NCI-H82 treated with DMSO at 0.1 percent for 48 hours (cell line): ENCODE results near the gene LTB4R.
"Not testable (repeated sequence)": the region's sequence is repeated elsewhere in the genome, so short reads cannot be mapped to it uniquely, and the experiment has no call there.

ENCODE experiments used
- DNase-seq: peaks from one replicate; lab custom pipeline; 2025; ENCODE audit not compliant: unreplicated experiment; lab: John Stamatoyannopoulos, UW

The LTB4R gene

DNA sequence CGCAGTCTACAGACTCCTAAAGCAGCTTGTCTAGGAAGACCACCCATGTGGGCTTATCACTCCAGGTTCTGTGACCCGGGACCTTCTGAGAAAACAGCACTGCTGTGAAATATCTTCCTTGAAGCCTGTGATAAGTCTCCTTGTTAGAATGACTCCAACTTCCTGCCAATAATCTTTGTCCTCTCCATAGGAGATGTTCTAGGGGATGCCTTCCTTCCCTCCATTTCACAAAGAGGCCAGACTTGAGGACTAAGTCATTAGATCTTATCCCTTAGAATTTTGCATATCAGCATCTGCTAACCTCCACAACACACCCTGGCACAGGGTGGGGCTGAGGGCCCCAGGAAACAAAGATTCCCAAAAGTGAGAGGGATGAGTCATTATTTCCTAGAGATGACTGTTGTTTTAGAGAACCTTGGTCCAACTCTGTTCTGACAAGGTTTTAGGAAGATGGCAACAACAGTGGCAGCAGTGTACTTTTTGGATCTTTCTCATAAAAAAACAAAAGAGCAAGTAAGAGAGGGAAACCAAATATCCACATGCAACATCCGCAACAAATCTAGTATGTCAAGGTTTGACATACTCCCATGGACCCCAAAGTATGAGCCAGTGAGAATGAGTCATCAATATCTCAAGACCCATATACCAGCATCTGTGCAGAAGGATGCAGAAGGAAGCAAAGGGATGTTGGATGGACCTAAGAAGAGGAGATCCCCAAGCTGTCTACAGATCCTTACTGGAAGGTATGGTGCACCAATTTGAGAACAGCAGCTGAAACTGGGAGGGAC, 6.0 kb downstream of the LTB4R start:
- no peak for DNase-seq

DNA sequence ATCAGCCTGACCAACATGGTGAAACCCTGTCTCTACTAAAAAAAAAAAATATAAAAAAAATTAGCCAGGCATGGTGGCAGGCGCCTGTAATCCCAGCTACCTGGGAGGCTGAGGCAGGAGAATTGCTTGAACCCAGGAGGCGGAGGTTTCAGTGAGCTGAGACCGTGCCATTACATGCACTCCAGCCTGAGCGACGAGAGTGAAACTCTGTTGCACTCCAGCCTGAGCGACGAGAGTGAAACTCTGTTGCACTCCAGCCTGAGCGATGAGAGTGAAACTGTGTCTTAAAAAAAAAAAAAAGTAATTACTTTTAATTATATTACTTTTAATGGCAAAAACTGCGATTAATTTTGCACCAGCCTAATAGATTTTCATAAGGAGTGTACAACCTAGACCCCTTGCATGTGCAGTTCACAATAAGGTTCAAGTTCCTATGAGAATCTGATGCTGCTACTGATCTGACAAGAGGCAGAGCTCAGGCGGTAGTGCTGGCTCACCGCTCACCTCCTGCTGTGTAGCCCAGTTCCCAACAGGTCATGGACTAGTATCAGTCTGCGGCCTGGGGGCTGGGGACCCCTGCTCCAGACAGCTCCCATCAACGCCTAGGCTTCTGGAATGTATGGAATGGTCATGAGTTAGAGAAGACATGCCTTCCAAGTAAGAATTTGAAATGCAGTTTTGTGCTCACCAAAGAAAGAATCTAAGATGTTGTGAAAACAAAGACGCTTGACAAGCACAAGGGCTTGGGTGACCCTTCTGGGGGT, 10.1 kb downstream of the LTB4R start:
- no peak for DNase-seq

- no peak for DNase-seq
These were observed 11.4 kb downstream of the LTB4R start for GRCh38 chr14:24322672-24323071.

DNA sequence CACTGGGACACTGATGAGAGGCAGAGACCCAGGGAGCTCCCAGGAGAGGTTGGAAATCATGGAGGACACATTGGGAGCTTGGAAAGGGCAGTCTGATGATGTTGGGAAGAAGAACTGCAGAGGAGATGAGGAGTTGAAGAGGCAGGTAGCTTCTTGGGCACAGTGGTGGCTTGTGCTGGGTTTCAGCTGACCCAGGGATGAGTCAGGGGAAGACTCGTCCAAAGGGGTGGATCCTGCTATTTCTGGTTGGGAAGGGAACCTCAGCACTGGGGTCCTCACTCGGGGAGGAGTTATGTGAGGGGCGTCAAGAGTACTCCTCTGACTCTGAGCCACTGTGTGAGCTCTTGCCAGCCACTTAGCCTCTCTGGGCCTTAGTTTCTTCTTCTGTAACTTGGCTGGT, 12.0 kb downstream of the LTB4R start:
- DNase-seq: no peak

GRCh38 chr14:24324024-24324423, 12.7 kb downstream of the LTB4R start:
- DNase-seq: no peak

GRCh38 chr14:24325041-24325530, 13.8 kb downstream of the LTB4R start:
- DNase-seq: no peak

DNA sequence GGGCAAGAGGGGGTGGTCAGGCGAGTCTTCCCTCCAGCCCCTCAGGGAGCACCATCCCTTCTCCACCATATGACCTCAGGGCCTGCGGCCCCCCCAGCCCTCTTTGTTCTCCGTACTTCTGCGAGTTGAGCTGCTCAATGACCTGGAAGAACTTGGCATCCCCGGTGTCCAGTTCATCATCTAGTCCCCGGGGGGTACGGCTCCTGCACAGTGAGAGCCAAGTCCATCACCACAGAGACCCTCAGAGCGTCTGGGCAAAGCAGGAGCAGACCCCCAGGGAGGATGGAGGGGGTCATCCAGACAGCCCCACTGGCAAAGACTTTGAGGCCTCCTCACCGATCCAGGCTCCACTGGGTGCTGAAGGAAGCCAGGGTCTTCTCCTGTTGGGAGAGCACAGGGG, 14.7 kb downstream of the LTB4R start:
- DNase-seq: no peak

DNA sequence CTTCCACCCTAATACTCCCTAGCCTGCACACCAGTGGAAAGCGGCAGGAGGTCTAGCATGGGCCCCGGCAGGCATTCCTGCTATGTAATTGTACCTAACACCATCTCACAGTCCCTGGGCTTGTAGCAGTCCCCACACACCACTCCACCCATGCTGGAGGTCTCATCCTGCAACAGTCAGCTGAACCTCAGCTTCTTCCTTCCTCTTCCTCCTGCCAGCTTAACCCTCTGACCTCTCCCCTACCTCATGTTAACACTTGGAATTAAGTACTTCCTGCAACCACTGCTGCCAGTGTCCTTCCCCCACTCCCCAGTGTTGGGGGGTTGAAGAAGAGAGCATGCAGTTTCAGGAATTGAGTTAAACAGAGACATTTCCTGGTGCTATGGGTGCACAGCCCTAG, 16.0 kb downstream of the LTB4R start:
- DNase-seq: no peak

GRCh38 chr14:24327914-24328313, 16.6 kb downstream of the LTB4R start:
- not testable (repeated sequence) for DNase-seq

DNA sequence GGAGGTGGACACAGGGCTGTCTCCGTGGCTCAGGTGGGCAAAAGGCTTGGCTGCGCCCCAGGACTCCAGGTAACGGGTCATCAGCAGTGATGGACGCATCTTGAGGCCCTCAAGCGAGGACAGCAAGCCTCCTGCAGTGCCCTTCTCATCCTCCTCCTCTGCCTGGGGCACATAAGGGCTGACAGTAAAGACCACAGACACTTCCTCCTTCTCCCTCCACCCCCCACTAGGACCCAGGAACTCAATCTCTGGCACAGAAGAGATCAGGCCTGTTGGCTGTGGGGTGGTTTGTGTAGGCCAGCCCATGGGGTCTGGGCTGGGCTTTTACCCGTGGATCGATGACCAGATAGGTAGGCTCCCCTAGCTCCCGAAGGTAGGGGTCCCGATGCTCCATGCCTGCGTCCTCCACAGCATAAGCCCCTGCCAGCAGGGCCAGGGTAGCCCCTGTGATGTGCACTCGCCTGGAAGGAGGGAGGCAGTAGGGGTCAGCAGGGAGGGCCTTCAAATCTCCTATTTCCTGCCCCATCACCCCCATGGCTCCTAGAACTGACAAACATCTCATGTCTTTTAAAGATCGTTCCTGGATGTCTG, 17.9 kb downstream of the LTB4R start:
- no peak for DNase-seq

DNA sequence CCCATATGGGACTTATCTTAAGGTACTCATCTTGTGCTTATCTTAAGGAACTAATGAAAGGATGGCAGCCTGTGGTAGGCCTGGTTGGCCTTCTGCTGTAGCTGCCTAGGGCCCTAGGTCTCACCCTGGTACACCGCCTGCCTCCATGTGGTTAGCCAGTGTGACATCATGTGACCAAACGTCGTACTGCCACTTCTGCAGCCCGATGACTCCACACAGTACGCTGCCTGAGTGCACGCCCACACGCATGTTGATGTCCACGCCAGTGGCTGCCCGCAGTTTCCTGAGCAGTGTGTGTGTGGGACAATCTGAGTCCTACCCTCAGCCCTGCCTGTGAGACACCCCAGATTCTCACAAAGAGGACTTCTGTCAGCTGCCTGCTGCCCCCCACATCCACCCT, 18.4 kb downstream of the LTB4R start:
- no peak for DNase-seq

GRCh38 chr14:24330973-24331674, 19.8 kb downstream of the LTB4R start:
- DNase-seq: no peak

DNA sequence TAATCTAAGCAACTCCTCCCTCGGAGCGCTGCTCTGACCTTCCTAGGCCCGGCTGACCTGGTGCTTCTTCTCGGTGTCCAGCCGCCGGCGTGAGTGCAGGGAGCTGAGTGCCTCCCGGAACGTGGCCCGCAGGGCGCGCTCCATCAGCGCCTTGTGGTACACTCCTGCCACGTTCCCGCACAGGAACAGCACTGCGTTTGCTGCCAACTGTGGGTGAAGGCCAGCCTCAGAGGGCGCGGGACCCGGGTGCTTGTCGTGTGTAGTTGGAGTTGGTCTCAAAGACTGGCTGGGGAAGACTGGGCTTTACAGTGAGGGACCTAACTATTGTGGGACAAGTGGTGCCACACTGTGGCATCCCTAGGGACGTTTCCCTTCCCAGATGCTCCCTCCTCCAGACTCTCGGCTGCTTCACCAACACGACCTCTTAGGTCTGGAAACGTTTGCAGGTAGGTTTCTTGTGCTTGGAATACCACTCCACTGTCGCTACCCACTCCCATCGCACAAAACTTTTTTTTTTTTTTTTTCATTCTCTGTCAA, 20.5 kb downstream of the LTB4R start:
- no peak for DNase-seq

DNA sequence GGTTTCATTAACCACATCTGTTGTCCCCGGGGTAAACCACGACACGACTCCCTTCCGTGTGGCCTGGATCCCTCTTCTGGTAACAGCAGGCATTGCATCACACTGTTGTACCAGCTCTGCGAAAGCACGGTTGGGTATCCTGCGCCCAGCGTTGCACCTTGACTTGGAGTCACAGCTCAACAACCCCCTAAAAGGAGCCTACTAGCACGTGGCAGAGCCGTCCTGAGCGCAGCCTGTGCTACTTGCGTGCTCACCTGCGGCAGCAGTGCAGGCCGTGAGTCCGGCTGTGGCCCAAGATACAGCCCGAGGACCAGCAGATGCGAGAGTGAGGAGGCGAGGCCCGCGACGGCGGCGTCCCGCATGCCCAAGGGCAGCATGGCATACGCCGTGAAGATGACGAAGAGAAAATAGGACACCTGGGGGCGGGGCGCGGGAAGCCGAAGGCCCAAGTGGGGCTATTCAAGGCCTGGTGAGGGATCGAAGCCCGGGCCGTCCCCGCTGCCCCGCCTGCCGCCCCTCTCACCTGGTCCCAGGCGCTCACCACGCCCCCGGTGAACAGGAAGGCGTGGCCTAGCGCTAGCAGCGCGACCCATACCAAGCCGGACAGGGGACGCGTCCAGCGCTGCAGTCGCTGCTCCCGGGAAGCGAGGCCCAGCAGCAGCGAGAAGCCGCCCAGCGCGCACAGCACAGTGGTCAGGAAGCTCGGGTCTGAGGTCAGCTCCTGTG, 21.1 kb downstream of the LTB4R start:
- no peak for DNase-seq

DNA sequence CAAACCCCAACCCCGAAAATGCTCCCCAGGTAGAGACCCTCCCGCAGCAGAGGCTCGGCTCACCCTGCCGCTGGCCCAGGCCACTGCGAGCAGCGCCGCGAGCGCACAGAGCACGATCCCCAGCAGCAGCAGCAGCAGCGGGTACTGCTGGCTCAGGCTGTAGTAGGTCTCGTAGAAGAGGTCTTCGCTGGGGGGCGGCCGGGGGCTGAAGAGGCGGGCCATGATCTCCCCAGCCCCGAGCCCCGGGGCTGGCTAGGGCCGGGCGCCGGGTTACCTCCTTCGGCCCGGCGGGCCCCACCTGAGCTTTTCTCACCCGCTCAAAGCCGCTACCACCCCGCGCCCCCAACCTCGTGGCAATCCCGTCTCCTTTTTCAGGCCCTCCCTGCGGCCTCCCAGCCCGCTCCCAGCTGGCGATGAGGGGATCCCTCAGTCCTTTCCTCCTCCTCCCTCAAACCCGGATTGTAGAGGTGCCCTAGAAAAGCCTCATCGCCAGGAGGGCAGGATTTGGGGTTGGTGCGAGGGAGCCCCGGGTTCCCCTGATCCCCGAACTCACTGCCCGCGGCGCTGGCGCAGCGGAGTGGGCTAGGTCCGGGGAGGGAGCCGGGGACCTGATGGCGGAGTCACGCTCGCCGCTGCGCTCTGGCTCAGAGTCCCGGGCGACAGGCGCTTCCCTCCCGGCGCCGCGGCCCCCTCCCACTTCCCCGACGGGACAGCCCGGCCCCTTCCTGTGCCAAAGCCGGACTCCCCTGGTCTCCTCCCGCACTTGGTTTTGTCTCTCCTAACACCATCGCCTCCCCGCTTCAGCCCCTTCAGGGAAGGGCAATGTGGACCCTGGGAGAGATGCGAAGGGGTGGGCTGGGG, 23.4 kb downstream of the LTB4R start, which contains the start of gene ADCY4:
ADCY4 (minus strand) TSS at position 641 of the 861 bp plus-strand sequence; CDS start at position 222, 419 bp downstream.
- no peak for DNase-seq

DNA sequence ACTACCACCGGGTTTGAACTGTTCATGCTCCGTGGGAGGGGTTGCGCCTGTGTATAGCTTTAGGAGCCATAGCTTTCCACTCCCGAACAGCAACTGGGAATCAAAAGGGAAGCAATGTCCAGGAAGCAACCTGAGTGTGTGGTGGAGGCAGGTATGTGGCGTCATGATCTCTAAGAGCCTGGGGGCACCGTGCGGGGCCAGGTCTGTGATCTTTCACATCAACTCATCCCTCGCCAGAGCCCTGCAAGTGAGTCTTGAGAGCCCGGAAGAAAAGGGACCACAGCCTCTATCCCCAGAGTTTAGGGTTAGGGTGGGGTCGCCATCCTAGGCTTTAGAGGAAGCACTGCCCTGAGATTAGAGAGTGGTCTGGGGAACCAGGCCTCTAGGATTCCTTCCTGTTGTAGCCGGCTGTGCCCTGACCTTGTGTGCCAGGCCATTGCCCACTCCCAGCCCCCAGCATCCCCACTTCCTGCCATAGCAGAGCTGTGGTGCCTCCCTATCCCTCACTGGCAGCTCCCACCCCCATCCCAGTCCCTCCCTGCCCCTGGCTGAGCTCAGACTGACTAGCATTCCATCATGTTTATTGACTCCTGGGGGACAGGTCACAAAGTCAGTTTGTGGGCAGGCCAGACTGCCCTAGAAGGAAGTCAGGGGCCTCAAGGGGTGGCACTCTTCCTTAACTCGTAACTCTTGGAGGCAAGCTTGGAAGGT, 24.3 kb downstream of the LTB4R start:
- no peak for DNase-seq

DNA sequence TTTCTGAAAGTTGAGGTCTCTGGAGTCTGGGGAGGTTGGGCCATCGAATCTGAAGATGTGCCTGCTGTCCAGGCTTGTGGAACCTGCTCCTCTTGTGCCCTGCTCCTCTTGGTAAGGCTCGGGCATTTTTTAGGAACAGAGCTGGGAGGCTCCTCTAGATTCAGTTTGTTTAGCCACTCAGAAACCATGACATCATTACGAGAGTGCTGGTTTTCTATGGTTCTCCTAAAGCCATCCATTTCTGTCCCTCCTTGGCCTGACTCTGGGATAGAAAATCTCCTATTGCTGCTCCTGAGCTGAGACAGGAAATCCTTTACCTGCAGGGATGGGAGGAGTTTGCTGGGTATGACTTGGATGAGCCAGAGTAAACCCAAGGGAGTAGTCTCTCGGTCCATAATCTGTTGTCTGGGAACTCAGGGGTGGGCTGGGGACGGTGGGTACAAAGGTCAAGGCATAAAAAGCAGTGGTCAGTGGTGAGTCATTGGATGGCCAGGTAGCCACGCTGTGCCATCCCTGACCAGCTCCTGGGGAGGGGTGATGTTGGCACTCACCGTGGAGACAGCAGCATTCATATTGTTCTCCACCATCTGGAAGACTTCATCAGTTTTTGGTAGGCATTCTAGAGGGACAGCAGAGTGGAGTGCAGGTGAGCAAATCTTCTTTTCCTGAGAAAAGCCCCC, 26.0 kb downstream of the LTB4R start:
- DNase-seq: no peak

DNA sequence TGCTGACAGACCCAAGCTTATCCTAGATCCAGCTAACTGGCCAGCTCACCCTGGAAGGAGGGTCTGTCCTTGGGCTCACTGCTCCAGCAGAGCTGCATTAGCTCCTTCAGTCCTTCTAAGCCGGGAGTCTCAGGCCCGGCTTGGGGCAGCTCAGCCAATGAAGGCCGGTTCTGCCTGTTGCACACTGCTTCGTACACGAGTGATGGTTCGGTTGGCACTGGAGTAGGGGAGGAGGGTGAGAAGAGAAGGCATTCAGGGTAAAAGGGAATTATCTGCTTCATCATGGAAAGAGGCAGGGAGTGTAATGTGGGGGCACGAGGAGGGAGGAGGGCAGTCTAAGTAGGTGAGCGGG, 26.5 kb downstream of the LTB4R start:
- DNase-seq: no peak
